RWPE2 (cell line): ENCODE measurements around the gene RNF213.

Experiments used
- ATAC-seq: fragments of 200-7000 bp; cut with Tn5 transposase; 3 replicates; pipeline ENCODE4 v1.9.1; 2021; ENCODE audit warnings: low read depth
- DNase-seq: peaks from one replicate; pipeline ENCODE4 v3.0.0-alpha.2; 2020; ENCODE audit warnings: low spot score
- H3K27ac ChIP-seq: fragments of 450-650 bp; 2 replicates; pipeline ENCODE4 v1.5.1; 2017; ENCODE audit warnings: mild to moderate bottlenecking; ENCODE audit not compliant: poor library complexity, severe bottlenecking
- H3K27me3 ChIP-seq: fragments of 250-450 bp; sonication (Bioruptor Pico); 2 replicates; pipeline ENCODE4 v1.5.1; 2021; ENCODE audit warnings: mild to moderate bottlenecking, moderate library complexity; ENCODE audit not compliant: insufficient read depth, poor library complexity, severe bottlenecking
- H3K36me3 ChIP-seq: fragments of 250-450 bp; sonication (Bioruptor Pico); 2 replicates; pipeline ENCODE4 v1.5.1; 2020; ENCODE audit warnings: low read depth, mild to moderate bottlenecking, moderate library complexity
- H3K4me1 ChIP-seq: fragments of 250-450 bp; sonication (Bioruptor Pico); 2 replicates; pipeline ENCODE4 v1.5.1; 2021; ENCODE audit warnings: mild to moderate bottlenecking, moderate library complexity; ENCODE audit not compliant: insufficient read depth, poor library complexity, severe bottlenecking
- H3K4me3 ChIP-seq: fragments of 250-450 bp; sonication (Bioruptor Pico); 2 replicates; pipeline ENCODE4 v1.5.1; 2021; ENCODE audit warnings: mild to moderate bottlenecking, moderate library complexity; ENCODE audit not compliant: severe bottlenecking
- H3K9me3 ChIP-seq: fragments of 250-450 bp; sonication (Bioruptor Pico); 2 replicates; pipeline ENCODE4 v1.5.1; 2021; ENCODE audit warnings: mild to moderate bottlenecking, moderate library complexity; ENCODE audit not compliant: severe bottlenecking
- CTCF ChIP-seq: fragments of 450-650 bp; IDR thresholded peaks from one replicate; pipeline ENCODE4 v1.5.1; 2017; ENCODE audit warnings: mild to moderate bottlenecking, moderate library complexity; ENCODE audit not compliant: poor library complexity, severe bottlenecking

RNF213 gene

GRCh38 chr17:80286638-80286960 lies 25.9 kb downstream of the RNF213 start:
- Histone ChIP-seq H3K4me1 (no peaks in the 10 kb centered on the region), H3K4me3 (no peak overlapping the region), H3K27me3 (no peaks in the 10 kb centered on the region), H3K27ac (no peak overlapping the region), H3K9me3 (no peaks in the 10 kb centered on the region), H3K36me3 (peaks cover 59% of the 10 kb centered on the region)
- no peak for TF ChIP-seq CTCF
- ATAC-seq, result no peak
- no peak for DNase-seq

GRCh38 chr17:80287038-80287437 lies 26.4 kb downstream of the RNF213 start:
- Histone ChIP-seq H3K4me3 (no peak overlapping the region), H3K27me3 (no peaks in the 10 kb centered on the region), H3K36me3 (peaks cover 59% of the 10 kb centered on the region), H3K27ac (no peak overlapping the region), H3K4me1 (no peaks in the 10 kb centered on the region), H3K9me3 (no peaks in the 10 kb centered on the region)
- ATAC-seq, result no peak
- no peak for DNase-seq
- no peak for TF ChIP-seq CTCF

- TF ChIP-seq CTCF, result no peak
- ATAC-seq (no peak), DNase-seq (no peak)
- Histone ChIP-seq H3K27ac (no peak overlapping the region), H3K27me3 (no peaks in the 10 kb centered on the region), H3K4me1 (no peaks in the 10 kb centered on the region), H3K36me3 (peaks cover 64% of the 10 kb centered on the region), H3K4me3 (no peak overlapping the region), H3K9me3 (no peaks in the 10 kb centered on the region)
Measured at GRCh38 chr17:80287806-80288567, 27.3 kb downstream of the RNF213 start.

- DNase-seq, result no peak
- peaks cover 79% of the 10 kb centered on the region for H3K36me3 ChIP-seq
- no peak for ATAC-seq
- TF ChIP-seq CTCF, result no peak
- no peaks in the 10 kb centered on the region for H3K27me3 ChIP-seq
- no peak overlapping the region for H3K27ac ChIP-seq
- no peaks in the 10 kb centered on the region for H3K9me3 ChIP-seq
- H3K4me3 ChIP-seq, result no peak overlapping the region
- H3K4me1 ChIP-seq, result no peaks in the 10 kb centered on the region
Measured at GRCh38 chr17:80289616-80290015, 29.0 kb downstream of the RNF213 start.

- DNase-seq (no peak), ATAC-seq (no peak)
- H3K4me3 ChIP-seq, result no peak overlapping the region
- peaks cover 84% of the 10 kb centered on the region for H3K36me3 ChIP-seq
- H3K27ac ChIP-seq, result no peak overlapping the region
- H3K27me3 ChIP-seq, result no peaks in the 10 kb centered on the region
- TF ChIP-seq CTCF, result no peak
- no peaks in the 10 kb centered on the region for H3K9me3 ChIP-seq
- H3K4me1 ChIP-seq, result no peaks in the 10 kb centered on the region
Measured at GRCh38 chr17:80290156-80290555, 29.5 kb downstream of the RNF213 start.
